Nephron progenitor cell (in vitro differentiated cells): ENCODE measurements around the gene KMT2B.
"Not testable (repeated sequence)": the region's sequence is repeated elsewhere in the genome, so short reads cannot be mapped to it uniquely, and the experiment has no call there.

Experiments
- DNase-seq: peaks from one replicate; pipeline ENCODE4 v3.0.0; 2021
- H3K27ac Mint-ChIP-seq: 2 replicates; pipeline ENCODE4 v1.8.0; 2021; ENCODE audit warnings: mild to moderate bottlenecking, moderate library complexity, mixed read lengths
- H3K27me3 Mint-ChIP-seq: 2 replicates; pipeline ENCODE4 v1.8.0; 2021; ENCODE audit warnings: mild to moderate bottlenecking, low read depth, mixed read lengths; ENCODE audit not compliant: poor library complexity
- H3K36me3 Mint-ChIP-seq: 2 replicates; pipeline ENCODE4 v1.8.0; 2021; ENCODE audit warnings: low read depth, mixed read lengths
- H3K4me1 Mint-ChIP-seq: 2 replicates; pipeline ENCODE4 v1.8.0; 2021; ENCODE audit warnings: mixed read lengths
- H3K4me3 Mint-ChIP-seq: 2 replicates; pipeline ENCODE4 v1.8.0; 2021; ENCODE audit warnings: mild to moderate bottlenecking, moderate library complexity, mixed read lengths
- H3K9me3 Mint-ChIP-seq: 2 replicates; pipeline ENCODE4 v1.8.0; 2021; ENCODE audit warnings: mild to moderate bottlenecking, moderate library complexity, mixed read lengths
- TF ChIP-seq, protein P1 (sequence below): fragments of 200-600 bp; sonication (generic); IDR thresholded peaks from 2 replicates; pipeline ENCODE4 v1.5.0; 2021; ENCODE audit warnings: antibody characterized with exemption

Gene KMT2B

DNA sequence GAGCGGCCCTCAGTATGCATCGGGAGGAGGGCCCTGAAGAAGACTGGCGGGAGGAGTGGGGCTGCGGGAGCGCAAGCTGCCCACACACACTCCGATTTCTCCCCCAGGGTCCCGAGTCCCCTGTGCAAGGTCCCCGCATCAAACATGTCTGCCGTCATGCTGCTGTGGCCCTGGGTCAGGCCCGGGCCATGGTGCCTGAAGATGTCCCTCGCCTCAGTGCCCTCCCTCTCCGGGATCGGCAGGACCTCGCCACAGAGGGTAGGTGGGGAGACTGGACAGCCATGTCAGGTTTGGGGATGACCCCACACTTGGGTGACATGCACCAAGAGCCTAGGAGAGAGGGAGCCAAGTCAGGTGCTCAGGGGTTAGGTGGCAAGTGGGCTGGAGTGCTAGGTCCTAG, 4.7 kb downstream of the KMT2B start:
- TF ChIP-seq, protein P1, sequence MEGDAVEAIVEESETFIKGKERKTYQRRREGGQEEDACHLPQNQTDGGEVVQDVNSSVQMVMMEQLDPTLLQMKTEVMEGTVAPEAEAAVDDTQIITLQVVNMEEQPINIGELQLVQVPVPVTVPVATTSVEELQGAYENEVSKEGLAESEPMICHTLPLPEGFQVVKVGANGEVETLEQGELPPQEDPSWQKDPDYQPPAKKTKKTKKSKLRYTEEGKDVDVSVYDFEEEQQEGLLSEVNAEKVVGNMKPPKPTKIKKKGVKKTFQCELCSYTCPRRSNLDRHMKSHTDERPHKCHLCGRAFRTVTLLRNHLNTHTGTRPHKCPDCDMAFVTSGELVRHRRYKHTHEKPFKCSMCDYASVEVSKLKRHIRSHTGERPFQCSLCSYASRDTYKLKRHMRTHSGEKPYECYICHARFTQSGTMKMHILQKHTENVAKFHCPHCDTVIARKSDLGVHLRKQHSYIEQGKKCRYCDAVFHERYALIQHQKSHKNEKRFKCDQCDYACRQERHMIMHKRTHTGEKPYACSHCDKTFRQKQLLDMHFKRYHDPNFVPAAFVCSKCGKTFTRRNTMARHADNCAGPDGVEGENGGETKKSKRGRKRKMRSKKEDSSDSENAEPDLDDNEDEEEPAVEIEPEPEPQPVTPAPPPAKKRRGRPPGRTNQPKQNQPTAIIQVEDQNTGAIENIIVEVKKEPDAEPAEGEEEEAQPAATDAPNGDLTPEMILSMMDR = no peak
- Mint-ChIP-seq H3K27ac (no peak overlapping the region), H3K9me3 (no peaks in the 10 kb centered on the region), H3K27me3 (peaks cover 3% of the 10 kb centered on the region), H3K36me3 (peaks cover 24% of the 10 kb centered on the region), H3K4me1 (peaks cover 15% of the 10 kb centered on the region), H3K4me3 (no peak overlapping the region)
- DNase-seq = no peak

DNA sequence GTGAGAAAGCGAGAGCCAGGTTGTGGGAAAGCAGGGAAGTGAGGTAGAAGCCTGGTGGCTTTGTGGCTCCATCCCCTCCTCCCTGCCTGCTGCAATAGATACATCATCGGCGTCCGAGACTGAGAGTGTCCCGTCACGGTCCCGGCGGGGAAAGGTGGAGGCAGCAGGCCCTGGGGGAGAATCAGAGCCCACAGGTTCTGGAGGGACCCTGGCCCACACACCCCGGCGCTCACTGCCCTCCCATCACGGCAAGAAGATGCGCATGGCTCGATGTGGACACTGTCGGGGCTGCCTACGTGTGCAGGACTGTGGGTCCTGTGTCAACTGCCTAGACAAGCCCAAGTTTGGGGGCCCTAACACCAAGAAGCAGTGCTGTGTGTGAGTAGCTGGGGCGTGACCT, 5.1 kb downstream of the KMT2B start:
- no peaks in the 10 kb centered on the region for H3K9me3 Mint-ChIP-seq
- H3K4me1 Mint-ChIP-seq = peaks cover 15% of the 10 kb centered on the region
- peaks cover 24% of the 10 kb centered on the region for H3K36me3 Mint-ChIP-seq
- H3K27me3 Mint-ChIP-seq = peaks cover 3% of the 10 kb centered on the region
- H3K4me3 Mint-ChIP-seq = no peak overlapping the region
- DNase-seq = no peak
- no peak overlapping the region for H3K27ac Mint-ChIP-seq
- TF ChIP-seq, protein P1 = no peak

DNA sequence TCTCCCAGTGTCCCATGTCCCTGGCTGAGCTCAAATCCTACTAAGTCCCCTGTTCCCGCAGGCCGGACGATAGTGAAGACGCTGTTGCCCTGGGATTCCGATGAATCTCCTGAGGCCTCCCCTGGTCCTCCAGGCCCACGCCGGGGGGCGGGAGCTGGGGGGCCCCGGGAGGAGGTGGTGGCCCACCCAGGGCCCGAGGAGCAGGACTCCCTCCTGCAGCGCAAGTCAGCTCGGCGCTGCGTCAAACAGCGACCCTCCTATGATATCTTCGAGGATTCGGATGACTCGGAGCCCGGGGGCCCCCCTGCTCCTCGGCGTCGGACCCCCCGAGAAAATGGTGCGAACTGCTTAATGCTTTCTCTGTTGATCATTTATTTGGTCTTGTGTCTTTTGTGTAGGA, 5.9 kb downstream of the KMT2B start:
- Mint-ChIP-seq H3K27ac (no peak overlapping the region), H3K27me3 (peaks cover 3% of the 10 kb centered on the region), H3K36me3 (peaks cover 30% of the 10 kb centered on the region), H3K4me3 (no peak overlapping the region), H3K9me3 (no peaks in the 10 kb centered on the region), H3K4me1 (peaks cover 15% of the 10 kb centered on the region)
- TF ChIP-seq, protein P1 = no peak
- DNase-seq = no peak

DNA sequence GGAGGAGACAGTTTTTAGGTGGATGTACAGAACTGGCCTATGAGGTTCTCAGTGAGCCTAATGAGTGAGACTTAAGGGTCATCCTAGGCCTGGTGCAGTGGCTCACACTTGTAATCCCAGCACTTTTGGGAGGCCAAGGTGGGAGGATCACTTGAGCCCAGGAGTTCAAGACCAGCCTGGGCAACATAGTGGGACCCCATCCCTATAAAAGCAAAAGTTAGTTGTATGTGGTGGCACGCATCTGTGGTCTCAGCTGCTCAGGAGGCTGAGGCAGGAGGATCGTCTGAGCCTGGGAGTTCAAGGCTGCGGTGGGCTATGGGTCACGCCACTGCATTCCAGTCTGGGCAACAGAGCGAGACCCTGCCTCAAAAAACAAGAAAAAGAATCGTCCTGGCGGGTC, 6.3 kb downstream of the KMT2B start:
- peaks cover 33% of the 10 kb centered on the region for H3K36me3 Mint-ChIP-seq
- H3K27me3 Mint-ChIP-seq, DNase-seq, H3K9me3 Mint-ChIP-seq, H3K27ac Mint-ChIP-seq, H3K4me3 Mint-ChIP-seq: not testable (repeated sequence)
- peaks cover 10% of the 10 kb centered on the region for H3K4me1 Mint-ChIP-seq

- H3K4me1 Mint-ChIP-seq = peaks cover 6% of the 10 kb centered on the region
- H3K9me3 Mint-ChIP-seq = no peaks in the 10 kb centered on the region
- peaks cover 37% of the 10 kb centered on the region for H3K36me3 Mint-ChIP-seq
- H3K27me3 Mint-ChIP-seq = peaks cover under 1% of the 10 kb centered on the region
- TF ChIP-seq, protein P1 = no peak
- no peak overlapping the region for H3K27ac Mint-ChIP-seq
- no peak for DNase-seq
- H3K4me3 Mint-ChIP-seq = no peak overlapping the region
These were observed 6.8 kb downstream of the KMT2B start for GRCh38 chr19:35724560-35724959.

GRCh38 chr19:35725216-35725861, 7.5 kb downstream of the KMT2B start:
- TF ChIP-seq, protein P1 = no peak
- H3K4me1 Mint-ChIP-seq = peaks cover under 1% of the 10 kb centered on the region
- H3K4me3 Mint-ChIP-seq = no peak overlapping the region
- no peak overlapping the region for H3K27ac Mint-ChIP-seq
- peaks cover 41% of the 10 kb centered on the region for H3K36me3 Mint-ChIP-seq
- H3K27me3 Mint-ChIP-seq = no peaks in the 10 kb centered on the region
- no peaks in the 10 kb centered on the region for H3K9me3 Mint-ChIP-seq
- DNase-seq = no peak
